MM.1S (cell line): ENCODE data around the gene PRR19.

ENCODE experiments used
- DNase-seq: peaks from one replicate; pipeline ENCODE4 v3.0.0-alpha.2; 2015
- H2AFZ ChIP-seq: fragments of 300-600 bp; sonication (generic); 2 replicates; pipeline ENCODE4 v1.6.0; 2016; ENCODE audit warnings: antibody characterized with exemption, low read length
- H3F3A ChIP-seq: fragments of 300-600 bp; sonication (generic); 2 replicates; pipeline ENCODE4 v1.6.1; 2016; ENCODE audit warnings: mild to moderate bottlenecking, antibody characterized with exemption, low read length, moderate library complexity, mixed read lengths; ENCODE audit not compliant: insufficient read depth
- H3K27ac ChIP-seq: fragments of 300-600 bp; sonication (generic); 2 replicates; pipeline ENCODE4 v1.5.1; 2016; ENCODE audit warnings: mild to moderate bottlenecking, low read length
- H3K27me3 ChIP-seq: fragments of 300-600 bp; sonication (generic); replicated peaks from 2 replicates; pipeline ENCODE4 v1.6.0; 2016; ENCODE audit warnings: low read length; ENCODE audit not compliant: insufficient read depth
- H3K36me3 ChIP-seq: fragments of 300-600 bp; sonication (generic); replicated peaks from 2 replicates; pipeline ENCODE4 v1.6.1; 2016; ENCODE audit warnings: mild to moderate bottlenecking, low read length, mixed read lengths; ENCODE audit not compliant: insufficient read depth
- H3K4me1 ChIP-seq: fragments of 300-600 bp; sonication (generic); 2 replicates; pipeline ENCODE4 v1.6.1; 2016; ENCODE audit warnings: low read length, mixed read lengths
- H3K4me2 ChIP-seq: fragments of 300-600 bp; sonication (generic); 2 replicates; pipeline ENCODE4 v1.6.0; 2016; ENCODE audit warnings: low read depth, low read length
- H3K4me3 ChIP-seq: fragments of 300-600 bp; sonication (generic); 2 replicates; pipeline ENCODE4 v1.5.1; 2016; ENCODE audit warnings: low read length, mixed read lengths
- H3K79me2 ChIP-seq: fragments of 300-600 bp; sonication (generic); 2 replicates; pipeline ENCODE4 v1.6.1; 2016; ENCODE audit warnings: mixed run types, low read length, mixed read lengths
- H3K9ac ChIP-seq: fragments of 300-600 bp; sonication (generic); 2 replicates; pipeline ENCODE4 v1.6.1; 2016; ENCODE audit warnings: low read length, mixed read lengths
- H3K9me2 ChIP-seq: fragments of 300-600 bp; sonication (generic); replicated peaks from 2 replicates; pipeline ENCODE4 v1.6.1; 2016; ENCODE audit warnings: mild to moderate bottlenecking, low read length, mixed read lengths; ENCODE audit not compliant: insufficient read depth
- H3K9me3 ChIP-seq: fragments of 300-600 bp; sonication (generic); replicated peaks from 2 replicates; pipeline ENCODE4 v1.6.1; 2016; ENCODE audit warnings: mild to moderate bottlenecking, low read length, mixed read lengths; ENCODE audit not compliant: insufficient read depth
- H4K20me1 ChIP-seq: fragments of 300-600 bp; sonication (generic); 2 replicates; pipeline ENCODE4 v1.6.1; 2016; ENCODE audit warnings: mild to moderate bottlenecking, low read length, moderate library complexity, mixed read lengths; ENCODE audit not compliant: insufficient read depth
- CTCF ChIP-seq: fragments of 300-600 bp; sonication (generic); IDR thresholded peaks from 2 replicates; pipeline ENCODE4 v1.5.1; 2016; ENCODE audit warnings: antibody characterized with exemption, low read length, mixed read lengths
- EZH2 ChIP-seq: fragments of 300-600 bp; sonication (generic); optimal IDR thresholded peaks from 2 replicates; pipeline ENCODE3; 2017; ENCODE audit warnings: low read depth, mild to moderate bottlenecking, antibody characterized with exemption, low read length, mixed read lengths
- EZH2phosphoT487 ChIP-seq: fragments of 300-600 bp; sonication (generic); IDR thresholded peaks from 2 replicates; pipeline ENCODE4 v1.6.1; 2018; ENCODE audit warnings: antibody characterized with exemption, low read length

The PRR19 gene

GRCh38 chr19:42282819-42283187 is 19.1 kb upstream of the PRR19 start:
- Histone ChIP-seq H3K27me3 (no peaks in the 10 kb centered on the region), H3K9ac (peak overlapping the region; percentile 66; the same call in 1 of the 2 replicates), H4K20me1 (no peaks in the 10 kb centered on the region), H2AFZ (no peak overlapping the region; the same call in 1 of the 2 replicates), H3K4me2 (peak overlapping the region; percentile 87), H3K4me1 (peaks cover 21% of the 10 kb centered on the region), H3K79me2 (peaks cover 19% of the 10 kb centered on the region), H3K9me3 (no peaks in the 10 kb centered on the region), H3K27ac (no peak overlapping the region), H3K9me2 (no peaks in the 10 kb centered on the region), H3K36me3 (no peaks in the 10 kb centered on the region), H3K4me3 (peak overlapping the region; percentile 77), H3F3A (peaks cover 9% of the 10 kb centered on the region; the same call in 1 of the 2 replicates)
- TF ChIP-seq EZH2phosphoT487 (no peak), CTCF (no peak), EZH2 (no peak)
- no peak for DNase-seq

GRCh38 chr19:42283188-42284065 is 18.5 kb upstream of the PRR19 start:
- peaks cover 9% of the 10 kb centered on the region; the same call in 1 of the 2 replicates for H3F3A ChIP-seq
- peak overlapping the region; percentile 66 for H3K9ac ChIP-seq
- no peaks in the 10 kb centered on the region for H3K9me3 ChIP-seq
- no peaks in the 10 kb centered on the region for H4K20me1 ChIP-seq
- H2AFZ ChIP-seq, result peak overlapping the region; percentile 61
- peak; percentile 95 for DNase-seq
- H3K9me2 ChIP-seq, result no peaks in the 10 kb centered on the region
- TF ChIP-seq EZH2 (no peak), CTCF (no peak), EZH2phosphoT487 (no peak)
- H3K27ac ChIP-seq, result peak overlapping the region; percentile 40; the same call in 1 of the 2 replicates
- peaks cover 21% of the 10 kb centered on the region for H3K4me1 ChIP-seq
- H3K36me3 ChIP-seq, result no peaks in the 10 kb centered on the region
- peaks cover 19% of the 10 kb centered on the region for H3K79me2 ChIP-seq
- peak overlapping the region; percentile 77 for H3K4me3 ChIP-seq
- peak overlapping the region; percentile 87 for H3K4me2 ChIP-seq
- H3K27me3 ChIP-seq, result no peaks in the 10 kb centered on the region

- H3K79me2 ChIP-seq, result peaks cover 19% of the 10 kb centered on the region
- H4K20me1 ChIP-seq, result no peaks in the 10 kb centered on the region
- H3K4me3 ChIP-seq, result no peak overlapping the region
- H3K27ac ChIP-seq, result no peak overlapping the region
- H3K27me3 ChIP-seq, result no peaks in the 10 kb centered on the region
- no peaks in the 10 kb centered on the region for H3K9me2 ChIP-seq
- no peak overlapping the region for H3K4me2 ChIP-seq
- H3F3A ChIP-seq, result peaks cover 9% of the 10 kb centered on the region; the same call in 1 of the 2 replicates
- no peaks in the 10 kb centered on the region for H3K9me3 ChIP-seq
- peaks cover 17% of the 10 kb centered on the region for H3K4me1 ChIP-seq
- H2AFZ ChIP-seq, result no peak overlapping the region
- TF ChIP-seq CTCF (no peak), EZH2phosphoT487 (no peak), EZH2 (no peak)
- no peak overlapping the region for H3K9ac ChIP-seq
- DNase-seq, result peak; percentile 84
- H3K36me3 ChIP-seq, result no peaks in the 10 kb centered on the region
Measured at GRCh38 chr19:42284066-42284501, 17.8 kb upstream of the PRR19 start.
